HG03108 (cell line): ENCODE data around the gene SMARCA4.
"Not testable (repeated sequence)": the region's sequence is repeated elsewhere in the genome, so short reads cannot be mapped to it uniquely, and the experiment has no call there.

Source experiments
- ATAC-seq: cut with Tn5 transposase; IDR thresholded peaks from one replicate; pipeline ENCODE4 v1.9.1; 2021; ENCODE audit warnings: moderate library complexity; ENCODE audit not compliant: unreplicated experiment

Gene SMARCA4

GRCh38 chr19:11094520-11094894, 133.7 kb downstream of the SMARCA4 start:
- ATAC-seq, result no peak

- ATAC-seq, result peak; percentile 35
These were observed 135.5 kb downstream of the SMARCA4 start for GRCh38 chr19:11096210-11096841.

GRCh38 chr19:11097367-11097766, 136.5 kb downstream of the SMARCA4 start:
- ATAC-seq, result not testable (repeated sequence)

GRCh38 chr19:11098327-11098726, 137.5 kb downstream of the SMARCA4 start:
- ATAC-seq, result no peak

DNA sequence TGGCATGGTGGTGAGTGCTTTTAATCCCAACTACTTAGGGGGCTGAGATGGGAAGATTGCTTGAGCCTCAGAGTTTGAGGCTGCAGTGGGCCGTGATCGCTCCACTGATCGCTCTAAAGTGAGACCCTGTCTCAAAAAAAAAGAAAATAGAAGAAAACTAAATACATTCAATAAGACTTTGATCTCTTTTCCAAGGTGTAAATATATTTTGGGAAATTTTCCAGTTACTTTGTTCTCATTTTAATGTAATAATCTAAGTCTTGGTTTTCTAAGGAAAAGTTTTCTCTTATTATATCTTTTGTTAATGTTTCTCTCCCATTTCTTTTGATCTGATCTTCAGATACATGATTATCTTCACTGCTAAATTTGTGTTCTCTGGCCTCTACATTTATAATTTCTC, 138.0 kb downstream of the SMARCA4 start:
- no peak for ATAC-seq

DNA sequence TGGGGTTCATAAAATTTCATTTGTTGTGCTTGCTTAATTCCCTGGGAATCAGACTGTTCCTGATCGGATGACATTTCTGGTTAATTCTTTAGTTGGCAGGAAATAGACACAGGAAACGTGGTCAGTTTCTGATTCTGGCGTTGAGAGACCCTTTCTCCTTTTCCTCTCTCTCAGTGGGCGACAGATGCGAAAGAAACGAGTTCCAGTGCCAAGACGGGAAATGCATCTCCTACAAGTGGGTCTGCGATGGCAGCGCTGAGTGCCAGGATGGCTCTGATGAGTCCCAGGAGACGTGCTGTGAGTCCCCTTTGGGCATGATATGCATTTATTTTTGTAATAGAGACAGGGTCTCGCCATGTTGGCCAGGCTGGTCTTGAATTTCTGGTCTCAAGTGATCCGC, 139.2 kb downstream of the SMARCA4 start:
- ATAC-seq, result no peak

DNA sequence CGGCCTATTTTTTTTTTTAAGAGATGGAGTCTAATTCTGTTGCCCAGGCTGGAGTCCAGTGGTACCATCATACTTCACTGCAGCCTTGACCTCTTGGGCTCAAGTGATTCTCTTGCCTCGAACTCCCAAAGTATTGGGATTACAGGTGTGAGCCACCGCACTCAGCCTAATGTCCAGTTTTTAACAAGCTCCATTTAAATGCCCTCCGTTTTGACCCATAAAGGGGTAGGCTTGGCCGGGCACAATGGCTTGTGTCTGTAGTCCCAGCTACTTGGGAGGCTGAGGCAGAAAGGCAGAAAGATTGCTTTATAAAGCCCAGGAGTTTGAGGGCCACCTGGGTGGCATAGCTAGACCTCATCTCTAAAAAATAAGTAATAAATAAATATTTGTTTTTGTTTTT, 140.2 kb downstream of the SMARCA4 start:
- ATAC-seq, result no peak

- ATAC-seq, result no peak
These were observed 142.1 kb downstream of the SMARCA4 start for GRCh38 chr19:11102944-11103343.

DNA sequence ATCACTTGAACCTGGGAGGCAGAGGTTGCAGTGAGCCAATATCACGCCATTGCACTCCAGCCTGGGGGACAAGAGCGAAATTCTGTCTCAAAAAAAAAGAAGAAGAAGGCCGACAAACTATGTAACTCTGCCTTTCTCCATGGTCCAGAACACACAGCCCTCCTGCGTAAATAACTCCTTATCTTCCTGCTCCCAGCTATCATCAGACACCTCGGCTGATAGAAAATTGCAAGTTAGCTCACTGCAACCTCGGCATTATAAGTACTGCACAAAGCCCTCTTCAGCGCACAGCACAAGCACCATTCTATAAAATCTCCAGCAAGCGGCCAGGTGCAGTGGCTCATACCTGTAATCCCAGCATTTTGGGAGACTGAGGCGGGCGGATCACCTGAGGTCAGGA, 142.8 kb downstream of the SMARCA4 start:
- ATAC-seq, result not testable (repeated sequence)

GRCh38 chr19:11105014-11105636, 144.3 kb downstream of the SMARCA4 start:
- ATAC-seq, result no peak

GRCh38 chr19:11106477-11106876, 145.6 kb downstream of the SMARCA4 start:
- no peak for ATAC-seq

DNA sequence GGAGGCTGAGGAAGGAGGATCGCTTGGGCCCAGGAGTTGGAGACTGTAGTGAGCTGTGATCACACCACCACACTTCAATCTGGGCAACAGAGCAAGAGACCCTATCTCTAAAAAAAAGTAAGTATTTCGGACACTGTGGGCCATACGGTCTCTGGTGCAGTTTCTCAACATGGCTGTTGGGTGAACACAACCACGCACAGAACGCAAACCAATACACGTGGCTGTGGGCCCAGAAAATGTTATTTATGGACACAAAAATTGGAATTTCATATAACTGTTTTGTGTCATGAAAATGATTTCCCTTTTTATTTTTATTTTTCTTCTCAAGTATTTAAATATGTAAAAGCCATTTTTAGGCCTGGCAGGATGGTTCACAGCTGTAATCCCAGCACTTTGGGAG, 147.9 kb downstream of the SMARCA4 start:
- ATAC-seq, result no peak

- no peak for ATAC-seq
These were observed 150.4 kb downstream of the SMARCA4 start for GRCh38 chr19:11111117-11111770.

DNA sequence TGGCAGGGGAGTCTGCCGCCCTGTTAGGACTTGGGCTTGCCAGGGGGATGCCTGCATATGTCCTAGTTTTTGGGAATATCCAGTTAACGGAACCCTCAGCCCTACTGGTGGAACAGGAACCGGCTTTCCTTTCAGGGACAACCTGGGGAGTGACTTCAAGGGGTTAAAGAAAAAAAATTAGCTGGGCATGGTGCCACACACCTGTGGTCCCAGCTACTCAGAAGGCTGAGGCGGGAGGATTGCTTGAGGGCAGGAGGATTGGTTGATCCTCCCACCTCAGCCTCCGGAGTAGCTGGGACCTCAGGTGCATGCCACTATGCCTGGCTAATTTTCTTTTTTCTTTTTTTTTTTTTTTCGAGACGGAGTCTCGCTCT, 150.9 kb downstream of the SMARCA4 start:
- no peak for ATAC-seq
